ENCODE results near the gene NPIPA5.
"Not testable (repeated sequence)": the region's sequence is repeated elsewhere in the genome, so short reads cannot be mapped to it uniquely, and the experiment has no call there.

NPIPA5 gene

DNA sequence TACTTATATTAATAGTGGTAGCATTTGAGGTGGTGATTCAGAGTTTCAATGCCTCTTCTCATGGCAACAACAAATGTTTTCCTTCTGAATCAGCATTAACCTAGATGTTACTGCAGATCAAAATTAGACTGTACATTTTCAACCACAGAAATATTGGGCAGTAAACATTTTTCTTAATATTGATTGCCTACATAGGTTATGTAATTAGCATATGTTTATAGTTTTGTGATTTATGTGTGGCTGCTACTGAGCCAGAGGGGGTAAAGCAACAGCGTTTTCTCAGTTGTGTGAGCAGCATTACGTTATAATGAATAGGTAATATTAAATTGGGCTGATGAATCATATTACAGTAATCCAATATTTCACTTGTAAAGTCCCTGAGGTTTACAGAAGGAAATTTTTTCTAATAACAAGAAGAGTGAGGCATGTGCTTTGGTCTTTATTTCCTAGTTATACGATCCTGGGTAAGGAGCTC lies 37.5 kb upstream of the NPIPA5 start:
- DNase-seq (ENCODE audit: insufficient read length, low spot score) (no peak), FAIRE-seq (no peak)
- TF ChIP-seq, protein P1, sequence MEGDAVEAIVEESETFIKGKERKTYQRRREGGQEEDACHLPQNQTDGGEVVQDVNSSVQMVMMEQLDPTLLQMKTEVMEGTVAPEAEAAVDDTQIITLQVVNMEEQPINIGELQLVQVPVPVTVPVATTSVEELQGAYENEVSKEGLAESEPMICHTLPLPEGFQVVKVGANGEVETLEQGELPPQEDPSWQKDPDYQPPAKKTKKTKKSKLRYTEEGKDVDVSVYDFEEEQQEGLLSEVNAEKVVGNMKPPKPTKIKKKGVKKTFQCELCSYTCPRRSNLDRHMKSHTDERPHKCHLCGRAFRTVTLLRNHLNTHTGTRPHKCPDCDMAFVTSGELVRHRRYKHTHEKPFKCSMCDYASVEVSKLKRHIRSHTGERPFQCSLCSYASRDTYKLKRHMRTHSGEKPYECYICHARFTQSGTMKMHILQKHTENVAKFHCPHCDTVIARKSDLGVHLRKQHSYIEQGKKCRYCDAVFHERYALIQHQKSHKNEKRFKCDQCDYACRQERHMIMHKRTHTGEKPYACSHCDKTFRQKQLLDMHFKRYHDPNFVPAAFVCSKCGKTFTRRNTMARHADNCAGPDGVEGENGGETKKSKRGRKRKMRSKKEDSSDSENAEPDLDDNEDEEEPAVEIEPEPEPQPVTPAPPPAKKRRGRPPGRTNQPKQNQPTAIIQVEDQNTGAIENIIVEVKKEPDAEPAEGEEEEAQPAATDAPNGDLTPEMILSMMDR (IDR thresholded peaks at IDR 0.05; ENCODE audit: insufficient read depth, missing control alignments): no peak

DNA sequence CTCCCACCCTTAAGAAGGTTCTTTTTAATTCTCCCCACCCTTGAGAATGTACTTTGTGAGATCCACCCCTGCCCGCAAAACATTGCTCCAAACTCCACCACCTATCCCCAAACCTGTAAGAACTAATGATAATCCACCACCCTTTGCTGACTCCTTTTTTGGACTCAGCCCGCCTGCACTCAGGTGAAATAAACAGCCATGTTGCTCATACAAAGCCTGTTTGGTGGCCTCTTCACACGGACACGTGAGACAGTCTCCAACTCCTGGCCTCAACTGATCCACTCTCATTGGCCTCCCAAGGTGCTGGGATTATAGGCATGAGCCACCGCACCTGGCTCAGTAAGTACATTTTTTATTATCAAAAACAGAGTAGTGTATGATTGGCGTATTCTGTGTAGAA lies 31.4 kb upstream of the NPIPA5 start:
- not testable (repeated sequence) for FAIRE-seq; DNase-seq (ENCODE audit: insufficient read length, low spot score)

DNA sequence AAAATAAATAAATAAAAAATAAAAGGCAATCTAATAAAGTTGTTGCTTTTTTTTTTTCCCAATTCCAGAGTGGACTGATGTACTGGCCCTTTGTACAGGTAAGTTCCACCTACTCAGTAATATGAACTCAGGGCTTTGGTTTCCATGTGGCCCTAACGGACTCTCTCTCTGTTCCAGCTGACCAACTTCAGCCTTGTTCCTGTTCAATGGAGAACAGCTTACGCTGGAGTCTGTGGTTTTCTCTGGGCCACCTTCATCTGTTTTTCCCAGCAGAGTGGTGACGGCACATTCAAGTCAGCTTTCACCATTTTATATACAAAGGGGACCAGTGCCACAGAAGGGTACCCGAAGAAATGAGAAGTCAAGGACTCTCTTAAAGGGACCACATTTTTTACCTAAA lies 29.7 kb upstream of the NPIPA5 start:
- DNase-seq (ENCODE audit: insufficient read length, low spot score); FAIRE-seq: not testable (repeated sequence)

DNA sequence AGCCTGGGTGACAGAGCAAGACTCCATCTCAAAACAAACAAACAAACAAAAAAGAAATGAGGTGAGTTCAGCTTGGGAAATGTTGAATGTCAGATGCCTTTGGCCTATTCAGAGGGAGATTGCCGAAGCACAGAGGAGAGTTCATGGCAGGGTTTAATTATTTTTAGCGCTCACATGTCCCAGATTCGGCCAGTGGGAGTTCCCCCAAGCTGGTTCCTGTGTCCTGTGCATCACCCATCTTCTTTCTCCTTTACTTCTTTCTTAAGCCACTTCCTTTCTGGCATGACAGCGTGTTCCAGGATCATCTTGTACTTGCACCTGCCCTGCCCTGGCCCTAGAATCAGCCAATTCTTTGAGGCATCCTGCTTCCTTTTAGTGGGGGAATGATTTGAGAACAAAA lies 26.7 kb upstream of the NPIPA5 start:
- DNase-seq (ENCODE audit: insufficient read length, low spot score): no peak
- TF ChIP-seq, protein P1 (IDR thresholded peaks at IDR 0.05; ENCODE audit: insufficient read depth, missing control alignments): no peak
- FAIRE-seq: no peak

DNA sequence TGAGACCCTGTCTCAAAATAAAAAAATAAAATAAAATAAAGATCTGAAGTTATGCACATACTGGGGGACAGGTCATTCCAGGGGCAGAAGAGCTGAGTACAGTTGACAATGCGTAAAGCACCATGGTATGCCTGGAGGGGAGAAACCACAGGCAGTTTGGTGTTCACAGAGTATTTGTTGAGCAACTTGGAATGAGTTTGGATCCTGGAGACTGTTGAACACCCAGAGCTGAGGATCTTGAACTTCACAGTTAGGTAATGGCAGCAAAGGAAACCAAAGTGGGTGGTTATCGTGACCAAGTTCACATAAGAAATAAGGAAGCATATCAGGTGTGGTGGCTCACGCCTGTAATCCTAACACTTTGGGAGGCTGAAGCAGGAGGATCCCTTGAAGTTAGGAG lies 26.0 kb upstream of the NPIPA5 start:
- not testable (repeated sequence) for DNase-seq (ENCODE audit: insufficient read length, low spot score); FAIRE-seq

DNA sequence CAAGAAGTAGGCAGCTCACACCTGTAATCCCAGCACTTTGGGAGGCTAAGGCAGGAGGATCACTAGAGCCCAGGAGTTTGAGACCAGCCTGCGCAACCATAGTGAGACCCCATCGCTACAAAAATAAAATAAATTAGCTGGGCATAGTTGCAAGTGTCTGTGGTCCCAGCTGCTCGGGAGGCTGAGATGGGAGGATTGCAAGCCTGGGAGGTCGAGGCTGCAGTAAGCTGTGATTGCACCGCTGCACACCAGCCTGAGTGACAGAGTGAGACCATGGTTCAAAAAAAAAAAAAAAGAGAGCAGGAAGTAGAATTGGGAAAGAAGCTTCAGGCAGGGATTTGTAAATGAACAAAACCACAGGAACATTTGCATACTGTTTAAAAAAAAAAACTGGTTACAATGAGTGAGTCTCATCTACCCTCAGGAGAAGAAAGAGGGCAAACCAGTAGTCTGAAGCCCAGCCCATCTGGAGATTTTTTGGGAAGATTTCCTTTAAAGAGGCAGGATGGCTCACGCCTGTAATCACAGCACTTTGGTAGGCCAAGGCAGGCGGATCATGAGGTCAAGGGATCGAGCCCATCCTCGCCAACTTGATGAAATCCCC lies 25.4 kb upstream of the NPIPA5 start:
- DNase-seq (ENCODE audit: insufficient read length, low spot score) (no peak), FAIRE-seq (no peak)
- TF ChIP-seq, protein P1 (IDR thresholded peaks at IDR 0.05; ENCODE audit: insufficient read depth, missing control alignments): no peak

DNA sequence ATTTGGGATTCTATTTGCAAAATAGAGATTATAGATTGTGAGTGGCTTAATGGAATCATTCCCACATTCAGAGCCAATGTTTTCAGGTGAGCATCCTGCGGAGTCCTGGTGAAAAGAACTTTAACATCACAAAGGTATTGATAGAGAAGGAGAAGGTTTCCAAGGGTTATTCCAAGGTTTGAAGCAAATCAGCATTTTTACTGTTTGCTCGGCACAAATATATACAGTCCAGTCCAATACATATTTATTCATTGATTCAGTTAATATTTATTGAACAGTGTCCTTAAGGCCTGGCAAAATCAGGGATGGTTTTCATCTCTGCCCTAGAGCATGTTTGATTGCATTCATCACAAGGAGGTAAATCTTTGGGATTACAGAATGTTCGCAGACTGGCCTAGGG lies 23.9 kb upstream of the NPIPA5 start:
- no peak for FAIRE-seq
- TF ChIP-seq, protein P1 (IDR thresholded peaks at IDR 0.05; ENCODE audit: insufficient read depth, missing control alignments): no peak
- no peak for DNase-seq (ENCODE audit: insufficient read length, low spot score)

DNA sequence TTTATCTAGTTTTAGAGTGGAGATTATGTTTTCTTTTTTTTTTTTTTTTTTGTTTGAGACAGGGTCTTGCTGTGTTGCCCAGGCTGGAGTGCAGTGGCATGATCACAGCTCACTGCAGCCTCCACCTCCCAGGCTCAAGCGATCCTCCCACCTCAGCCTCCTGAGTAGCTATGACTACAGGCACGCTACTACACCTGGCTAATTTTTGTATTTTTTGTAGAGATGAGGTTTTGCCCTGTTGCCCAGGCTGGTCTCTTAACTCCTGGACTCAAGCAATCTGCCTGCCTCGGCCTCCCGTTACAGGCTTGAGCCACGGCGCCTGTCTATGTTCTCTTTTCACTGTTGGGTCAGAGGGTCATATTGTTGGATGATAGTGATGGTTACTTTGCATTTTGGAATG lies 22.2 kb upstream of the NPIPA5 start:
- not testable (repeated sequence) for DNase-seq (ENCODE audit: insufficient read length, low spot score); FAIRE-seq

DNA sequence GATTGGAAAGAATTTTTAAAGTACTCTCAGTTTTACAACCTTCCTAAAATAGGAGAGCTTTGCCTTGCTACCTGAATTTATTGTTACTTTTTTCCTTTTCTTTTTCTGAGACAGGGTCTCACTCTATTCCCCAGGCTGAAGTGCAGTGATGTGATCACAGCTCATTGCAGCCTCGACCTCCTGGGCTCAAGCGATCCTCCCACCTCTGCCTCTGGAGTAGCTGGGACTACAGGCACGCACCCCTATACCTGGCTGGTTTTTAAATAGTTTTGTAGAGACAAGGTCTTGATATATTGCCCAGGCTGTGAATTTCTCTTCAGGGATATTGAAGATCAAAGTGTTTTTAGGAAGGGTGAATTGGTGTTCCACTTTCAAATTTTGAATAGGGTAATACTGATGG lies 21.2 kb upstream of the NPIPA5 start:
- FAIRE-seq: no peak
- DNase-seq (ENCODE audit: insufficient read length, low spot score): no peak
- TF ChIP-seq, protein P1 (IDR thresholded peaks at IDR 0.05; ENCODE audit: insufficient read depth, missing control alignments): no peak
